NT2/D1 (cell line): ENCODE data around the gene PCGF6.

Source experiments
- DNase-seq: peaks from one replicate; pipeline ENCODE4 v3.0.0-alpha.2; 2011; ENCODE audit warnings: low read depth, low spot score
- H3K27me3 ChIP-seq: 2 replicates; pipeline ENCODE4 v1.6.0; 2011; ENCODE audit warnings: mild to moderate bottlenecking; ENCODE audit not compliant: insufficient read length, insufficient read depth
- H3K36me3 ChIP-seq: 2 replicates; pipeline ENCODE4 v1.6.1; 2011; ENCODE audit warnings: mild to moderate bottlenecking, low read length, mixed read lengths; ENCODE audit not compliant: insufficient read depth, insufficient read length
- H3K4me1 ChIP-seq: 2 replicates; pipeline ENCODE4 v1.5.1; 2011; ENCODE audit not compliant: insufficient read depth, insufficient read length
- H3K4me3 ChIP-seq: 2 replicates; pipeline ENCODE4 v1.5.1; 2011; ENCODE audit warnings: low read depth; ENCODE audit not compliant: insufficient read length
- H3K9ac ChIP-seq: 2 replicates; pipeline ENCODE4 v1.6.0; 2011; ENCODE audit warnings: low read depth; ENCODE audit not compliant: insufficient read length
- H3K9me3 ChIP-seq: 2 replicates; pipeline ENCODE4 v1.5.1; 2011; ENCODE audit warnings: mild to moderate bottlenecking, low read length; ENCODE audit not compliant: insufficient read depth
- SUZ12 ChIP-seq: IDR thresholded peaks from 2 replicates; pipeline ENCODE4 v1.6.1; 2011; ENCODE audit not compliant: insufficient read length, insufficient read depth; ENCODE audit errors: extremely low read depth
- YY1 ChIP-seq: IDR thresholded peaks from 2 replicates; pipeline ENCODE4 v1.6.1; 2011; ENCODE audit not compliant: insufficient read length, insufficient read depth
- ZNF274 ChIP-seq: IDR thresholded peaks from 2 replicates; pipeline ENCODE4 v1.6.1; 2011; ENCODE audit warnings: mild to moderate bottlenecking, low read depth, low read length

Gene PCGF6

GRCh38 chr10:103350517-103351260 is at the start of gene PCGF6:
PCGF6 (minus strand) TSS chr10:103351140; CDS start chr10:103351066, 74 bp downstream.
- H3K4me3 ChIP-seq: peak within 1 kb of the TSS; percentile 72
- peak; percentile 74 for DNase-seq
- no peaks in the 10 kb centered on the region for H3K9me3 ChIP-seq
- no peaks in the 10 kb centered on the region for H3K4me1 ChIP-seq
- H3K36me3 ChIP-seq: peaks cover 22% of the 10 kb centered on the region
- no peak for TF ChIP-seq YY1
- no peak for TF ChIP-seq SUZ12
- no peak for TF ChIP-seq ZNF274
- peak within 1 kb of the TSS; percentile 90 for H3K9ac ChIP-seq
- H3K27me3 ChIP-seq: no peaks in the 10 kb centered on the region

GRCh38 chr10:103397191-103397825 is 46.4 kb upstream of the PCGF6 start:
- Histone ChIP-seq H3K36me3 (peaks cover 77% of the 10 kb centered on the region), H3K4me3 (peak overlapping the region; percentile 99), H3K9ac (peak overlapping the region; percentile 97), H3K27me3 (no peaks in the 10 kb centered on the region), H3K4me1 (no peaks in the 10 kb centered on the region), H3K9me3 (no peaks in the 10 kb centered on the region)
- TF ChIP-seq SUZ12 (no peak), YY1 (no peak), ZNF274 (no peak)
- DNase-seq: no peak

- H3K9ac ChIP-seq: peak overlapping the region; percentile 97
- no peaks in the 10 kb centered on the region for H3K9me3 ChIP-seq
- peak overlapping the region; percentile 99 for H3K4me3 ChIP-seq
- DNase-seq: no peak
- TF ChIP-seq ZNF274: no peak
- TF ChIP-seq SUZ12: no peak
- no peak for TF ChIP-seq YY1
- no peaks in the 10 kb centered on the region for H3K27me3 ChIP-seq
- H3K36me3 ChIP-seq: peaks cover 79% of the 10 kb centered on the region
- no peaks in the 10 kb centered on the region for H3K4me1 ChIP-seq
These were observed 45.8 kb upstream of the PCGF6 start for GRCh38 chr10:103396789-103397087.

- Histone ChIP-seq H3K27me3 (no peaks in the 10 kb centered on the region), H3K9ac (peak within 1 kb of the TSS; percentile 97), H3K36me3 (peaks cover 78% of the 10 kb centered on the region), H3K4me1 (no peaks in the 10 kb centered on the region), H3K9me3 (no peaks in the 10 kb centered on the region), H3K4me3 (peak within 1 kb of the TSS; percentile 99)
- TF ChIP-seq YY1: no peak
- TF ChIP-seq SUZ12: no peak
- no peak for TF ChIP-seq ZNF274
- peak; percentile 92 for DNase-seq
These were observed 45.3 kb upstream of the PCGF6 start, which contains the start of the genes ATP5MK and PDCD11 for GRCh38 chr10:103396067-103396788. ATP5MK (minus strand) TSS chr10:103396475; CDS start chr10:103392457, 4,018 bp downstream. PDCD11 (plus strand) TSS chr10:103396626; CDS start chr10:103398427, 1,801 bp downstream.

- Histone ChIP-seq H3K36me3 (peaks cover 78% of the 10 kb centered on the region), H3K4me3 (peak overlapping the region; percentile 99), H3K27me3 (no peaks in the 10 kb centered on the region), H3K4me1 (no peaks in the 10 kb centered on the region), H3K9me3 (no peaks in the 10 kb centered on the region), H3K9ac (peak overlapping the region; percentile 91)
- no peak for DNase-seq
- TF ChIP-seq SUZ12 (no peak), YY1 (no peak), ZNF274 (no peak)
These were observed 44.8 kb upstream of the PCGF6 start for GRCh38 chr10:103395754-103396066.

GRCh38 chr10:103394180-103394579 is 43.2 kb upstream of the PCGF6 start:
- Histone ChIP-seq H3K36me3 (peaks cover 73% of the 10 kb centered on the region), H3K9ac (no peak overlapping the region), H3K4me1 (no peaks in the 10 kb centered on the region), H3K9me3 (no peaks in the 10 kb centered on the region), H3K27me3 (no peaks in the 10 kb centered on the region), H3K4me3 (no peak overlapping the region)
- no peak for DNase-seq
- TF ChIP-seq YY1 (no peak), ZNF274 (no peak), SUZ12 (no peak)

GRCh38 chr10:103382769-103383168 is 31.8 kb upstream of the PCGF6 start:
- no peak overlapping the region for H3K4me3 ChIP-seq
- H3K36me3 ChIP-seq: peaks cover 33% of the 10 kb centered on the region
- DNase-seq: no peak

More at GRCh38 chr10:103382769-103383168, 31.8 kb upstream of the PCGF6 start:
- TF ChIP-seq ZNF274 (no peak), YY1 (no peak), SUZ12 (no peak)
- Histone ChIP-seq H3K9ac (no peak overlapping the region), H3K9me3 (no peaks in the 10 kb centered on the region), H3K27me3 (no peaks in the 10 kb centered on the region), H3K4me1 (no peaks in the 10 kb centered on the region)
